Testis (tissue), 2 donors: ENCODE measurements around the gene CACNA2D1.

Experiments used
- CTCF ChIP-seq, 3 experiments: fragments of 450-650 bp in 2 of 3; fragments of 200-600 bp in 1 of 3; sonication (generic) in 1 of 3; IDR thresholded peaks; one replicate each; pipeline ENCODE4 v1.5.1; 2016 to 2019; ENCODE audit warnings: antibody characterized with exemption in 3 of 3, mild to moderate bottlenecking in 2 of 3, moderate library complexity in 1 of 3
- POLR2A ChIP-seq: fragments of 450-650 bp; IDR thresholded peaks from one replicate; pipeline ENCODE4 v1.6.1; 2017; ENCODE audit warnings: antibody characterized with exemption, mild to moderate bottlenecking, moderate library complexity

GRCh38 chr7:82442492-82443035, 1.0 kb downstream of the CACNA2D1 start:
- TF ChIP-seq CTCF (IDR thresholded peaks at IDR 0.05) (no peak), POLR2A (no peak)
